Prostate gland (tissue), 2 donors: ENCODE measurements around the gene TNFAIP8.

Source experiments
- CTCF ChIP-seq, 4 experiments: fragments of 200-600 bp in 2 of 4; fragments of 450-650 bp in 2 of 4; sonication (generic) in 2 of 4; IDR thresholded peaks; 1 replicate in 3 of 4; 2 replicates in 1 of 4; pipeline ENCODE4 v1.5.1; 2016 to 2019; ENCODE audit warnings: antibody characterized with exemption in 4 of 4, mild to moderate bottlenecking in 2 of 4, moderate library complexity in 2 of 4
- POLR2A ChIP-seq: fragments of 450-650 bp; IDR thresholded peaks from one replicate; pipeline ENCODE4 v1.6.1; 2016; ENCODE audit warnings: antibody characterized with exemption, mild to moderate bottlenecking
- POLR2AphosphoS5 ChIP-seq: sonication (generic); formaldehyde crosslinking; IDR thresholded peaks from one replicate; pipeline ENCODE4 v1.6.1; 2017; ENCODE audit warnings: antibody characterized with exemption

DNA sequence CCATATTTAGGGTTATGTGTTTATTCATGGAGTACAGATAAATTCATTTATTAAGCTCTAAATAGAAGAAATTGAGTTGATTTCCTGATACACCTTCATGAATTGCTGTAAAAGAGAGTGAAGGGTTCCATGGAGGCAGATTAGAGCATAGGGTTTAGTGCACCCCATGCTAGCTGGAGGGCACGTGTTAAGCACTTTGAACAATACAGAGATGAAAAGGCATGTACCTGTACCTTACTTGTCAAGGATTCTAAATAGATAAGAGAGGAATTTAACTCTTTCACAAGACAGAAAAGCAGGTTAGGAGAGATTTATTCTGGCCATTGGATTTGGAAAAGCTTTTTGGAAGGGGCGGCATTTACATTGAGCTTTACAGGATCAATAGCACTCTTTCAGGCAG lies 23.3 kb downstream of the TNFAIP8 start:
- TF ChIP-seq CTCF (IDR thresholded peaks at IDR 0.05) (no peak), POLR2A (no peak), POLR2AphosphoS5 (no peak)
